Esophagus squamous epithelium (tissue), 5 donors: ENCODE measurements around the gene STXBP6. TPM values are rescaled to one million over a fixed set of nuclear protein-coding genes. Genes with fewer than 3 reads are reported as not detected.

Experiments used
- DNase-seq: peaks from one replicate; lab custom pipeline; 2025; lab: John Stamatoyannopoulos, UW
- H3K27ac ChIP-seq, 4 donors: fragments of 200-600 bp; sonication (generic); one replicate each; pipeline ENCODE4 v1.5.1; 2016 to 2019; ENCODE audit warnings: mild to moderate bottlenecking in 1 of 4
- H3K27me3 ChIP-seq, 4 donors: fragments of 200-600 bp; sonication (generic); 1 replicate in 3 of 4; 2 replicates in 1 of 4; pipeline versions ENCODE4 v1.5.1 to v1.6.0; 2017 to 2021; ENCODE audit warnings: antibody characterized with exemption in 1 of 4
- H3K36me3 ChIP-seq, 3 donors: fragments of 200-600 bp; sonication (generic); one replicate each; pipeline ENCODE4 v1.5.1; 2016 to 2019
- H3K4me1 ChIP-seq, 3 donors: fragments of 200-600 bp; sonication (generic); one replicate each; pipeline ENCODE4 v1.5.1; 2017 to 2019
- H3K4me3 ChIP-seq, 4 donors: fragments of 200-600 bp; sonication (generic); 1 replicate in 3 of 4; 2 replicates in 1 of 4; pipeline ENCODE4 v1.5.1; 2016 to 2019; ENCODE audit warnings: mild to moderate bottlenecking in 2 of 4, moderate library complexity in 1 of 4
- H3K9me3 ChIP-seq, 3 donors: fragments of 200-600 bp; sonication (generic); one replicate each; pipeline ENCODE4 v1.5.1; 2016 to 2019
- POLR2A ChIP-seq, 4 donors: fragments of 450-650 bp; IDR thresholded peaks; one replicate each; pipeline ENCODE4 v1.6.1; 2017; ENCODE audit warnings: antibody characterized with exemption in 4 of 4, mild to moderate bottlenecking in 4 of 4, moderate library complexity in 3 of 4
- WGBS, 2 donors: methylation state at CpG; one replicate each; pipeline ENCODE4 v1.1.5; 2018; 5-methylcytosine and 5-hydroxymethylcytosine counted together
- intact Hi-C: fragments of 100-400 bp; cut with DNase I; formaldehyde crosslinking; loops from one replicate; pipeline ENCODE4 v1.15.0; 2022
- total RNA-seq, 4 donors: library from RNA; depleted of rRNA; stranded (reverse); fragments of >200 nt; gene quantifications; one replicate each; pipeline ENCODE4 v1.1.0, GENCODE V29; 2016
- TF ChIP-seq, protein P1 (sequence below), 6 experiments: fragments of 450-650 bp in 4 of 6; fragments of 200-600 bp in 2 of 6; sonication (generic) in 2 of 6; IDR thresholded peaks; one replicate each; pipeline ENCODE4 v1.5.1; 2016 to 2019; ENCODE audit warnings: antibody characterized with exemption in 6 of 6, mild to moderate bottlenecking in 4 of 6, moderate library complexity in 4 of 6
- donor health status: DM: yes; HTN: yes; CAD: no.

STXBP6 gene
- total RNA-seq, 4 donors from 2014 or later, result 1.2 to 9.7 (median 2.8) TPM

DNA sequence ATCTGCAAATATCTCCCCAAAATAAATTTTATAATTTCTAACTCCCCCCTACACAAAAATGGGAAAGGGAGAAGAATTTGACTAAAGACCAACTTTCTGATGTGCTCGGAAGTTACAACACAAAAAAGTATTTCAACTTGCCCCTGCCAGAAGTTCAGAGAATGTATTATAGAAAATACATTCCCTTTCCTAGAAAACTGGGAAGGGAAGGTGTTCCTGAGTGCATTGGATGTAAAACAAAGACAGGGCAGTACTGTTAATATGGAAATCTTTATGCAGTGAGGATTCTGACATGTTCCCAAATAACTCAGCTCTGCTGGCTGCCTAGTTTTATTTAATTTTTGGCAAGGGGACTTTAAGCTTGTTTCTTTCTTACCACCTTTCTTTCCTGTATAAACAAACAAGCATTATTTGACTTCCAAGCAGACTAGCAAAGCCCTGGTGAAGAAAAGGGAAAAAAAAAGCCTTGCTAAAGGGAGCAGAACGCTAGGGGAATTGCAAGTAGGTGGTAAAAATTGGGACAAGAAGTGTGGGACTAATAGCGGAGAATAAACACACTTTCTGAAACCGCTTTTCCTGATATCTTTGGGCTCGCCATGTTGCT, 124.1 kb downstream of the STXBP6 start:
- Histone ChIP-seq H3K27me3 (no peaks in the 10 kb centered on the region), H3K4me1 (no peaks in the 10 kb centered on the region), H3K36me3 (no peaks in the 10 kb centered on the region), H3K27ac (no peak overlapping the region), H3K9me3 (no peaks in the 10 kb centered on the region), H3K4me3 (no peak overlapping the region)
- TF ChIP-seq POLR2A (IDR thresholded peaks at IDR 0.05), result no peak
- TF ChIP-seq, protein P1, sequence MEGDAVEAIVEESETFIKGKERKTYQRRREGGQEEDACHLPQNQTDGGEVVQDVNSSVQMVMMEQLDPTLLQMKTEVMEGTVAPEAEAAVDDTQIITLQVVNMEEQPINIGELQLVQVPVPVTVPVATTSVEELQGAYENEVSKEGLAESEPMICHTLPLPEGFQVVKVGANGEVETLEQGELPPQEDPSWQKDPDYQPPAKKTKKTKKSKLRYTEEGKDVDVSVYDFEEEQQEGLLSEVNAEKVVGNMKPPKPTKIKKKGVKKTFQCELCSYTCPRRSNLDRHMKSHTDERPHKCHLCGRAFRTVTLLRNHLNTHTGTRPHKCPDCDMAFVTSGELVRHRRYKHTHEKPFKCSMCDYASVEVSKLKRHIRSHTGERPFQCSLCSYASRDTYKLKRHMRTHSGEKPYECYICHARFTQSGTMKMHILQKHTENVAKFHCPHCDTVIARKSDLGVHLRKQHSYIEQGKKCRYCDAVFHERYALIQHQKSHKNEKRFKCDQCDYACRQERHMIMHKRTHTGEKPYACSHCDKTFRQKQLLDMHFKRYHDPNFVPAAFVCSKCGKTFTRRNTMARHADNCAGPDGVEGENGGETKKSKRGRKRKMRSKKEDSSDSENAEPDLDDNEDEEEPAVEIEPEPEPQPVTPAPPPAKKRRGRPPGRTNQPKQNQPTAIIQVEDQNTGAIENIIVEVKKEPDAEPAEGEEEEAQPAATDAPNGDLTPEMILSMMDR (IDR thresholded peaks at IDR 0.05), result no peak
- intact Hi-C loops, result no loop called here
- 82 to 95% methylated on average over 5 of the region's 5 CpGs for WGBS, 2 donors
- DNase-seq, result no peak

DNA sequence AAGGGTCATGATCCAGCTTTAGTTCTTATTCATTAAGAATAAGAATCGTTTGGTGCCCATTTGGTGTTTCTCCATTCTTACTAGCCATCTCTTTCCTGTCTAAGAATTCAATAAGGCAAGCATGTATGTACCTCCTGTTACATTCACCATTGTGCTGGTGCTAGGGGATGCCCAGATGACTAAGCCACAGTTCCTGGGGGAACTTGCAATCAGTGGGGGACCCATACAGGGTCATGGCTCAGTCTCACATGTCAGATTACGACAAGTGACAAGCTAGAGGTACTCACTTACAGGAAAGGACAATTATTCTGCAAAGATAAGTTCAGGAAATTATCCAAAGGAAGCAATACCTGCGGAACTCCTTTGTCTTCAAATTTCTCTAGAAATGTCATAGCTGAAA, 125.4 kb downstream of the STXBP6 start:
- Histone ChIP-seq H3K9me3 (no peaks in the 10 kb centered on the region), H3K4me3 (no peak overlapping the region), H3K27me3 (no peaks in the 10 kb centered on the region), H3K36me3 (no peaks in the 10 kb centered on the region), H3K4me1 (no peaks in the 10 kb centered on the region), H3K27ac (no peak overlapping the region)
- no peak for TF ChIP-seq POLR2A (IDR thresholded peaks at IDR 0.05)
- TF ChIP-seq, protein P1 (IDR thresholded peaks at IDR 0.05), result no peak
- DNase-seq, result no peak
- WGBS, 2 donors, result 59 to 79% methylated on average over 3 of the region's 3 CpGs
- intact Hi-C loops, result no loop called here

DNA sequence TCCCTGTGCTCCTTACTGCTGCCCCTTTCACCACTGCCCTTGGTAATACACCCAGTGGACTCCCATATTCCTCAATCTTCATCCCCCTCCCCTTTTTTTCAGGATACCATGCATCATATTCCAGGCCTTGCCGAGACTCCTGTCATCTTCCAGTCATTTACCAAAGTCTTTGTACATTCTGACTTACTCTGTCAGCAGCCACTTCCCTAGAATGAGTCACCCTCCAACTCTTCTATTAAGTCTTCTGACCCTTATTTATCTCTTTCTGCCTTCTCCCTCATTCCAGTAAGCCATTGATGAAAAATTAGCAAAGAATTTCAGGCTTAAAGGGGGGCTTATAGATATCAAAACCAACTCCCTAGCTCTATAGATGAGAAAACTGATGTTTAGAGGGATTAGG, 128.0 kb downstream of the STXBP6 start:
- Histone ChIP-seq H3K27ac (no peak overlapping the region), H3K27me3 (no peaks in the 10 kb centered on the region), H3K4me1 (no peaks in the 10 kb centered on the region), H3K9me3 (no peaks in the 10 kb centered on the region), H3K4me3 (no peak overlapping the region), H3K36me3 (no peaks in the 10 kb centered on the region)
- intact Hi-C loops, result no loop called here
- 52 to 65% methylated on average over 1 of the region's 1 CpG for WGBS, 2 donors
- no peak for TF ChIP-seq POLR2A (IDR thresholded peaks at IDR 0.05)
- TF ChIP-seq, protein P1 (IDR thresholded peaks at IDR 0.05), result no peak
- DNase-seq, result no peak

DNA sequence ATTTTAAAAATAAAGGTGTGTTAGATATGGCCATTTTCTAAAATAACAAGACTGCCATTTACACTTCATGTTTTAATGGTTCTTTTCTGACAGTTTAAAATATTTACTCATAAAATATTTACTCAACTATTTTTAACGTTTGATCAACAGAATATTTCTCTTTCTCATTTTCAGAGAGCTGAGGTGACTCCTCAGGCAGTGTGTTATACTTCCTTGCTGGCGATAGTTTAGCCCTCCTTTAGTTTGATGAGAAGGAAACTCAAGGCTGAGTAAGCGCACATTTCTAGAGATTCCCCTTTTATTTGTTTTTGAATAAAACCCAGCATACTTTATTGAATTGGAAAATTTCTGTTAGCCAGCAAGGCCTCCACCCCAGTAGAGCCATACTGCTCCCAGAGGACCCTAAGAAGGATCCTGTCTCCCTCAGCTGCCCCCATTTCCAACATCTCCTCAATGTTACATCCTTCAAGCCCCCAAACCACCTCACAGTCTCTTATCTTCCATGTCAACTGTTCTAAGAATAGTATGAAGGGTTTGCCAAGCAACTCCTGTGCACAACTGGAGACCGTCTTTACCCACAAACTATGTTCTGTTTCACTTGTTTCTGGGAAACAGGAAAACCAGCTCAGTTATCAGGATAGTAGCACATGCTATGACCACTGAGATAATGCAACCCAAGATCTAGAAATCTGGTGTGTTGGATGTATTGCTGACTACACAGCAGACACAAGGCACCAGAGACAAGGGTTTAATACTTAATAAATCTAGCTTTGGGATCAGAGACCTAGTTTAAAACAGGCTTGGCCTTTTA, 129.5 kb downstream of the STXBP6 start:
- WGBS, 2 donors, result 70 to 75% methylated on average over 4 of the region's 4 CpGs
- Histone ChIP-seq H3K27me3 (no peaks in the 10 kb centered on the region), H3K9me3 (no peaks in the 10 kb centered on the region), H3K27ac (no peak overlapping the region), H3K4me1 (no peaks in the 10 kb centered on the region), H3K4me3 (no peak overlapping the region), H3K36me3 (no peaks in the 10 kb centered on the region)
- no peak for TF ChIP-seq POLR2A (IDR thresholded peaks at IDR 0.05)
- TF ChIP-seq, protein P1 (IDR thresholded peaks at IDR 0.05), result no peak
- intact Hi-C loops, result no loop called here
- no peak for DNase-seq

DNA sequence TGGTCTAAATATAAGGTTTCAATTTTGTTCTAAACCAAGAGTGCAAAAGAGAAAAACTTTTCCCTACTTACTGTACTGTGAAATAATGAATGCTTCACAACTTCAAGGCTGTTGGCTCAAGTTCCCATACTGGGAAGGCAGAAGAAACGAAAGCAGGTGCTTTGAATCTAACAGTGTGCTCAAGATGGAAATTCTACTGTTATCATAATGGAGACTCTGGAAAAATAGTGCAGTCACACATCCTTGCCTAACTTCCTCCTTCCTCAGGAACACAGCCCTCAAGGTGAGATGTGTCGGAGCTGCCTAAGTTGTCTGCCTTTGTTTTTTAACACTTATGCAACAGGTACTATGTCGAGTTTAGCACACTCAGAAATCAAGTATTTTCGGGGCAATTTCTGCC, 131.1 kb downstream of the STXBP6 start:
- Histone ChIP-seq H3K36me3 (no peaks in the 10 kb centered on the region), H3K27ac (no peak overlapping the region), H3K27me3 (no peaks in the 10 kb centered on the region), H3K4me1 (no peaks in the 10 kb centered on the region), H3K9me3 (no peaks in the 10 kb centered on the region), H3K4me3 (no peak overlapping the region)
- intact Hi-C loops, result no loop called here
- 52 to 64% methylated on average over 4 of the region's 4 CpGs for WGBS, 2 donors
- TF ChIP-seq, protein P1 (IDR thresholded peaks at IDR 0.05), result no peak
- no peak for TF ChIP-seq POLR2A (IDR thresholded peaks at IDR 0.05)
- no peak for DNase-seq
